ENCODE data around the gene GPR171. TPM values are rescaled to one million over a fixed set of nuclear protein-coding genes. Genes with fewer than 3 reads are reported as not detected.

GPR171 gene
- total RNA-seq, 8 experiments from 2014 or later, result 0.92 to 4.9 (median 2.0) TPM

DNA sequence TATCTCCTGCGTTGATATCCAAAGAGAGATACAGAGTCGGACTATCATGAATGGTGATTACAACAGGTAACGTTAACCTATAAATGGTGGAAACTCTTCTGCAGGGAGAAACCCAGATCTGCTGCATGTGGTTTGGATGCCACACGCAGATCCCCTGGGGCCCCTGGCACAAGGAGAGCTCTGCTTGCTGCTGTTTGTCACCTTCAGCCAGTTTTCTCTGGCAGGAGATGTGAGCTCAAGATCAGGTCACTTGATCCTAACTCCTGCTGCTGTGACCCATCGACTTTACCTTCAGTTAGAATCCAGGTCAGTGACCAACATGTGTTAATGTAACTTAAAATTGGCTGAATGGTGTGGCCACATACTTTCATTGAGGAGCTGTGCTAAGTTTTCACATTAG lies 23.8 kb upstream of the GPR171 start:
- no peak for ATAC-seq (replicated peaks in 6 of 8)
- no peak overlapping the region for H3K27ac ChIP-seq
- WGBS, 10 experiments, result 82 to 100% (median 92%) methylated on average over 1 to 5 of the region's 5 CpGs; no CpG with 5 or more reads in 2 of the 10 experiments
- H3K4me1 ChIP-seq (replicated peaks in 1 of 2), result peaks cover 5 to 6% of the 10 kb centered on the region in 2 donors
- no peak overlapping the region for H3K4me3 ChIP-seq
- in situ Hi-C loops (cut with MboI; ENCODE audit: low pct_unique_long_range_greater_than_20kb in 2 of 9, low sequenced_read_pairs in 9 of 9, unreplicated experiment in 9 of 9), result no loop called here

DNA sequence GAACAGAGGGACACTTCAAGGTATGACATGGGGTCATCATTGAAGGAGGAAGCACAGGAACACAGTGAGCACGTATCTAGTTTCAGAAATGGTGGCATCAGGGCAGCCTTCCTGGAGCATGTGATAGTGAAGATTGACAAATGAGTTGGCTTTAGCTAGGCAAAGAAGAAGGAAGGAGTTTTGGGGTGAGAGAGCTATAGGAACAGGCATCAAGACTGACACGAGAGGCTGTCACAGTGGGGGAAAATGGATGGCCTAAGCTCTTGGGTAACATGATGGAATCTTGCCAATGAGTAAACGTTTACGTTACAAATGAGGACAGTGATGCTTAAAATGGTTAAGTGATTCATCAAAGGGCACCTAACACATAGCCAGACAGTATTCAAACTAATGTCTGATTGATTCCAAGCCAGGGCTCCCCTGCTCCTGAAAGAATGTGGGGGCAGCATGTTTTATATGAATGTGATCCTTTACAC lies 23.1 kb upstream of the GPR171 start:
- peak in 1 of 8 experiments; percentile 48 for ATAC-seq (replicated peaks in 6 of 8)
- Histone ChIP-seq H3K4me1 (replicated peaks in 1 of 2) (peaks cover 5 to 6% of the 10 kb centered on the region in 2 donors), H3K4me3 (no peak overlapping the region), H3K27ac (no peak overlapping the region)
- 14 to 100% (median 58%) methylated on average over 1 to 4 of the region's 4 CpGs; no CpG with 5 or more reads in 1 of the 10 experiments for WGBS, 10 experiments
- in situ Hi-C loops (cut with MboI; ENCODE audit: low pct_unique_long_range_greater_than_20kb in 2 of 9, low sequenced_read_pairs in 9 of 9, unreplicated experiment in 9 of 9), result no loop called here

DNA sequence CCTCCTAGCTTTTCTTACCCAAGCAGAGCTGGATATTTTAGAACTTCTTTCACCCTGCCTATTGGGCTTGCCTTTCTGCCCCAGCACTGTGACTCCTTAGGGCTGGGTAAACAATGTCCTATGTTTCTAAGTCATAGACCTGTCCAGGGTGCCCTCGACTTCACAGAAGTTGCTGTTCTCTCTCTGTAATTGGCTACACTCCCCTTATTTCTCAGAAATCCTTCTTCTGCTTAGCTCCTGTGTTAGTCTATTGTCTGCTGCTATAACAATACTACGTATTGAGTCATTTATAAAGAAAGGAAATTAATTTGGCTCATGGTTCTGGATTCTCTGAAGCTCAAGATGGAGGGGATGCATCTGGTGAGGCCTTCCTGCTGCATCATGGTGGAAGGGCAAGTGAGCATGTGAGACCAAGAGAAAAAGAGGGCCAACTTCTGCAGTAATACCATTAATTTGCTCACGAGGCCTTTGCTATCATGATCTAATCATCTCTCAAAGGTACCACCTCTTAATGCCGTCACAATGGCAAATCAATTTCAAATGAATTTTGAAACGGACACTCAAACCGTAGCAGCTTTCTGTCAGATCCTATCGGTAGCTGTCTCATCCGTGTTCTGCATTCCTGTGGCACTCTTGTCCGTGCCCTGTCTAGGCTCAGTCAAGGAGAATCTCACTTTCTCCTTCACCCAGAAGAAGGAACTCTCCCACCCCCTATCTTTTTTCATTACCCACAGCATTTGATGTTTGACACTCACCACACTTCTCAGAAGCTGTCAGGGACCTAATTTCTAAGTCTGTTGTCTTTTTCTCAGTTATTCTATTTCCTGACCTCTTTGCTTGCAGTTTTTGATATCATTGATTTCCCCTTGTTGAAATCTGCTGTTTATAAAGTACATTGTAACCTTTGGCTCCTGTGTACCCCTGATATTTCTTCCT lies 22.3 kb upstream of the GPR171 start:
- H3K4me3 ChIP-seq, result no peak overlapping the region
- ATAC-seq (replicated peaks in 6 of 8), result no peak
- H3K27ac ChIP-seq, result no peak overlapping the region
- in situ Hi-C loops (cut with MboI; ENCODE audit: low pct_unique_long_range_greater_than_20kb in 2 of 9, low sequenced_read_pairs in 9 of 9, unreplicated experiment in 9 of 9), result no loop called here
- 57 to 100% (median 89%) methylated on average over 2 to 9 of the region's 9 CpGs for WGBS, 10 experiments
- peaks cover 5 to 6% of the 10 kb centered on the region in 2 donors for H3K4me1 ChIP-seq (replicated peaks in 1 of 2)

- H3K4me1 ChIP-seq (replicated peaks in 1 of 2), result peaks cover 5 to 9% of the 10 kb centered on the region in 2 donors
- H3K4me3 ChIP-seq, result no peak overlapping the region
- in situ Hi-C loops (cut with MboI; ENCODE audit: low pct_unique_long_range_greater_than_20kb in 2 of 9, low sequenced_read_pairs in 9 of 9, unreplicated experiment in 9 of 9), result no loop called here
- WGBS, 10 experiments, result 59 to 100% (median 95%) methylated on average over 2 to 4 of the region's 4 CpGs
- no peak for ATAC-seq (replicated peaks in 6 of 8)
- H3K27ac ChIP-seq, result no peak overlapping the region
These were observed 21.4 kb upstream of the GPR171 start for GRCh38 chr3:151224268-151224866.

DNA sequence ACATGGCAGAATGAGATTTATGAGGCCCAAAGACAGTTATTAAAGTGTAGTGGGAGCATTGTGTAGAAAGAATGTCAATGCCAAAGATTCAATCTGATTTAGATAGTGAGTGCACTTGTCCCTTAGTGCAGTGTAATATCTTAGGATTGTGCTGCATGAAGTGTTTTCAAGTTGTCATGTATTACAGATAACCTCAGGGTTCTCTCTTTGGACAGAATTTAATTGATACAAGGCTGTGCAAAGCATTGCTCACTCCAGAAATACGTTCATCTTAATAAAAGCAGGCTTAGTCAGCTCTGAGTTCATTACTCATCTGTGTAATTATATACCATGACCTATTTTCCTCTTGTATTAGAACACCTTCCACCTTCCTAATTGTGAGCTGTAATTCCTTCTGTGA lies 16.0 kb upstream of the GPR171 start:
- Histone ChIP-seq H3K27ac (no peak overlapping the region), H3K4me1 (replicated peaks in 1 of 2) (peaks cover 0 to 9% of the 10 kb centered on the region in 2 donors), H3K4me3 (no peak overlapping the region)
- WGBS, 10 experiments, result 0 to 89% (median 60%) methylated on average over 1 of the region's 1 CpG; no CpG with 5 or more reads in 7 of the 10 experiments
- ATAC-seq (replicated peaks in 6 of 8), result peak in 6 of 8 experiments; percentile 48 to 98 (median 96)
- in situ Hi-C loops (cut with MboI; ENCODE audit: low pct_unique_long_range_greater_than_20kb in 2 of 9, low sequenced_read_pairs in 9 of 9, unreplicated experiment in 9 of 9), result no loop called here

- H3K4me3 ChIP-seq, result no peak overlapping the region
- H3K4me1 ChIP-seq (replicated peaks in 1 of 2), result peaks cover 0 to 9% of the 10 kb centered on the region in 2 donors
- H3K27ac ChIP-seq, result no peak overlapping the region
- ATAC-seq (replicated peaks in 6 of 8), result no peak
- in situ Hi-C loops (cut with MboI; ENCODE audit: low pct_unique_long_range_greater_than_20kb in 2 of 9, low sequenced_read_pairs in 9 of 9, unreplicated experiment in 9 of 9), result no loop called here
- 0 to 80% (median 38%) methylated on average over 1 of the region's 1 CpG; no CpG with 5 or more reads in 2 of the 10 experiments for WGBS, 10 experiments
These were observed 15.1 kb upstream of the GPR171 start for GRCh38 chr3:151218136-151218535.

DNA sequence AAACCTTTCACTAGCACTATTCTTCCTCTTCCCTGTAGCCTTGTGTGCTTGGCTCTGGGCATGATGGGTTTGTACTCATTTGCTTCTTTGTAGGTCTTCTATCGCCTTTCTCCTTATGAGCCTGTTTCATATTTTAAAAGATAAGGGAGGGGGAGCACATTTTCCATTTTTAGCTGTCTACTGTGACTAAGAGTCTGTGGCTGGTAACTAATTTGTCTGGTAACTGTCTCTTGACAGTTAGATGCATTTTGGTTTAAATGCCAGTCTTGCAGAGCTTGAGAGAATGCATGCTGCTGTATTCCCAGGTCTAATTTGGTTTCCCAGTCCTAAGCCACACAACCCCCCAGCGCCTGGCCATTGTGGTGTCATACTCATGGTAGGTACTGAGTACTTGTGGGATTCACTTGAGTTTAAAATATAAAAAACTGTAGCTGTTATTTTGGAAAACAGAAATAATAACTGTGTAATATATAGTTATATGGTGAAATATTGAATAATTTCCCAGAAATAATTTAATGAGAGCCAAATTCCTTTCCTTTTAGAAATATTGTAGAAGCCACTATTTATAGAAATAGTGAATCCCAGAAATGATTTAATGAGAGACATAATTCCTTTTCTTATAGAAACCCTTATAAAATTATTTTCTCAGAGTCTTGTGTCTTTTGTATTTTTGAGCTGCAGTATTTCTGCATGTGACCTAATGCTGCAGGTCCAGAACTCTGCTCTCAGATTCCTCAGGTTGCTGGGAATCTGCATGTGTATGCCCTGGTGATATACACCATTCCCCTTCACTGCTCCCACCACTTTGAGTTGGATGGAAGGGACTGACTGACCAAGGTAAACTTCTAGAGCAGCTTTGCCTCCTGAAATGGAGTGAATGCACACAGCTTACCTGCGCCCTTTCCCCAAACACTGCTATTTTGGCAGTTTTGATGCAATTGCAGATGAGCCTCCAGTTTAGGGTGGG lies 13.9 kb upstream of the GPR171 start:
- H3K27ac ChIP-seq, result no peak overlapping the region
- H3K4me1 ChIP-seq (replicated peaks in 1 of 2), result peaks cover 0 to 9% of the 10 kb centered on the region in 2 donors
- in situ Hi-C loops (cut with MboI; ENCODE audit: low pct_unique_long_range_greater_than_20kb in 2 of 9, low sequenced_read_pairs in 9 of 9, unreplicated experiment in 9 of 9), result no loop called here
- no peak overlapping the region for H3K4me3 ChIP-seq
- ATAC-seq (replicated peaks in 6 of 8), result peak in 3 of 8 experiments; percentile 5 to 8 (median 8)
- WGBS, 10 experiments, result 45 to 100% (median 100%) methylated on average over 1 to 3 of the region's 3 CpGs

- ATAC-seq (replicated peaks in 6 of 8), result no peak
- 57 to 100% (median 86%) methylated on average over 1 of the region's 1 CpG; no CpG with 5 or more reads in 7 of the 10 experiments for WGBS, 10 experiments
- in situ Hi-C loops (cut with MboI; ENCODE audit: low pct_unique_long_range_greater_than_20kb in 2 of 9, low sequenced_read_pairs in 9 of 9, unreplicated experiment in 9 of 9), result no loop called here
- peaks cover 0 to 8% of the 10 kb centered on the region in 2 donors for H3K4me1 ChIP-seq (replicated peaks in 1 of 2)
- H3K27ac ChIP-seq, result no peak overlapping the region
- no peak overlapping the region for H3K4me3 ChIP-seq
These were observed 11.4 kb upstream of the GPR171 start for GRCh38 chr3:151214459-151214858.

DNA sequence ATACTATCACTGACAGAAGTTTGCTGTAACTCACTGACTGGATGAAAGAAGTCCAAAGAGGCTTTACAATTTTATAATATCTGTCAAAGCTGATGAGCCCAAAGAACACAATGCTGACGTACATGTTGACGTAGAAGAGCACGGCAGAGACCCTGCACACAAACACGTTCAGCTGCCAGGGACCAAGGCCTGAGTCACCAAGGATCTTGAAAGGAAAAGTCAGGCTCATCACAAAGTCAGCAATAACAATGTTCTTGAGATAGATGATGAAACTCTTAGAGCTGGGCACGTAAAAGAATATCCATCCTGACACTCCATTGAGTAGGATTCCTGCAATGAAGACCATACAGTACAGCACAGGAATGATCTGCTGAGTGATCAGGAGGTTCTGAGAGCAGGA lies 10.9 kb upstream of the GPR171 start:
- no peak overlapping the region for H3K4me3 ChIP-seq
- in situ Hi-C loops (cut with MboI; ENCODE audit: low pct_unique_long_range_greater_than_20kb in 2 of 9, low sequenced_read_pairs in 9 of 9, unreplicated experiment in 9 of 9), result no loop called here
- H3K4me1 ChIP-seq (replicated peaks in 1 of 2), result peaks cover 0 to 2% of the 10 kb centered on the region in 2 donors
- no peak for ATAC-seq (replicated peaks in 6 of 8)
- no peak overlapping the region for H3K27ac ChIP-seq
- 68 to 100% (median 86%) methylated on average over 1 to 5 of the region's 5 CpGs; no CpG with 5 or more reads in 2 of the 10 experiments for WGBS, 10 experiments

DNA sequence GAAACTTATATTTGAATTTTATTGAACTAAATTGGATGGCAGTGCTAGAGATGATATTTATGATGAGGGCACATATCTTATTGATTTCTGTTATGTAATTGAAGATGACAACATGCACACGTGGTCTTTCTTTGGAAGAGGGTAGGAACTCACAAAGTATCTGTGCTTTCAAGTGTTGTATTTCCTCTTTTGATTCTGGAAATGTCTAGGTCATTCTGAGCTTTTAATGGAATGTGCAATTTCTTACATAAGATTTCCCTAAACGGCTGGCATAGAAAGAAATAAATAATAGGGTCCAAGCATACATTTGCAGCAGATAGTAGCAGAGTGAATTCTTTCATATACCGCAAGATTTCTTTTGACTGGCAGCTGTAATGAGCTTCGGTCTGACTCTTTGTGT lies 10.1 kb upstream of the GPR171 start:
- H3K27ac ChIP-seq, result no peak overlapping the region
- WGBS, 10 experiments, result 13 to 100% (median 82%) methylated on average over 2 to 4 of the region's 4 CpGs
- H3K4me1 ChIP-seq (replicated peaks in 1 of 2), result no peaks in the 10 kb centered on the region
- in situ Hi-C loops (cut with MboI; ENCODE audit: low pct_unique_long_range_greater_than_20kb in 2 of 9, low sequenced_read_pairs in 9 of 9, unreplicated experiment in 9 of 9), result no loop called here
- no peak for ATAC-seq (replicated peaks in 6 of 8)
- H3K4me3 ChIP-seq, result no peak overlapping the region

DNA sequence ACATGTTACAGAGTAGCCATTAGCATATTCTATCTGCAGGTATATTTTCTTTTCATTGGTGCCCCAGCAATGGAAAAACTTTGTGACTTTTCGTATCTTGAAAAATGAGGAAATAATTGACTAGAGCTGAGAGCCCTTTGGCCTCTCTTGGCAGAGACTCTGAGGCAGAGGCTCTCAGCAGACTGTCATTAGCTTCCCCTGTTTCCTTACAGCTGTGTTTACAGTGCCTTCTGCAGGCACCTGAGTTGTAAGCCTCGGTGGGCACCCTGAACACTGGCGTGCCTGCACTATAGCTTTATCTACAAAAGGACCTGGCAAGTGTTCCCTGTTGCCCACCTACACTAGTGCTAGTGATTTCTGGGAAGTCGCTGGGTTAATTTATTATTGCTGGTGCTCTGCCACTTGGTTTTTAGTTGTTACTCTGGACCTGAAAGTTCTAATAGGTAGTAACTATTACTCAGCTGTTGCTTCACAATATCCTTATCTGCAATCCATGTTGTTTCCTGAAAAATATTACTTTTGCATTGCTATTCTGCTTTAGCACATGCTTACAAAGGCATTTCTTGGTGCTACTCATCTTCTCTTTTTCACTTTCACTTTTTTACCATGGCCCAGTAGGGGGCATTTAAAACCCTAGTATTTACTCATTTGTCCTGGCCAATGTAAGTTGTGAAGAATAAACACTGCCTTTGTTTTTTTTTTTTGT lies 7.8 kb upstream of the GPR171 start:
- ATAC-seq (replicated peaks in 6 of 8), result peak in 3 of 8 experiments; percentile 18 to 92 (median 35)
- WGBS, 10 experiments, result 40 to 100% (median 86%) methylated on average over 1 to 3 of the region's 4 CpGs; no CpG with 5 or more reads in 1 of the 10 experiments
- no peaks in the 10 kb centered on the region for H3K4me1 ChIP-seq (replicated peaks in 1 of 2)
- H3K4me3 ChIP-seq, result no peak overlapping the region
- in situ Hi-C loops (cut with MboI; ENCODE audit: low pct_unique_long_range_greater_than_20kb in 2 of 9, low sequenced_read_pairs in 9 of 9, unreplicated experiment in 9 of 9), result no loop called here
- H3K27ac ChIP-seq, result no peak overlapping the region

DNA sequence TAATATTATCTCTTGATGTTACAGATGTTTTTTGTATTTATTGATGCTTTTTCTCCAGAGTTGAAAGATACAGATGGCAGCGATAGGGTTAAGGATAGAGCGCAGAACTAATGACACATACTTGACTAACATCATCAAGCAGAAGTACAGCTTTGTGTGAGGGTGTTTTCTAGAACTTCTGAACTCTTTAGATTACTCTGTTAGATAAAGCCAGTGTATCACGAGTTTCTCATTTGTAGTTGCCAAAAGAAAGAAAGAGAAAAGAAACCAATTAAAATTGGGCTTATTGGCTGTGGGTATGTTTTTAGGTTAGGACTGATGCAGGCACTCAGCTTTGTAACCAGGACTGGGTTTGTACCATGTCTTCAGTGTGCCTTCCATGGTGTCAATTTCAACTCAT lies 6.6 kb upstream of the GPR171 start:
- no peak for ATAC-seq (replicated peaks in 6 of 8)
- WGBS, 10 experiments, result 66 to 100% (median 100%) methylated on average over 1 to 3 of the region's 3 CpGs
- in situ Hi-C loops (cut with MboI; ENCODE audit: low pct_unique_long_range_greater_than_20kb in 2 of 9, low sequenced_read_pairs in 9 of 9, unreplicated experiment in 9 of 9), result no loop called here
- no peak overlapping the region for H3K4me3 ChIP-seq
- H3K4me1 ChIP-seq (replicated peaks in 1 of 2), result no peaks in the 10 kb centered on the region
- no peak overlapping the region for H3K27ac ChIP-seq

All from motor neuron (in vitro differentiated cells).